ENCODE data around the gene SCNN1G.

DNA sequence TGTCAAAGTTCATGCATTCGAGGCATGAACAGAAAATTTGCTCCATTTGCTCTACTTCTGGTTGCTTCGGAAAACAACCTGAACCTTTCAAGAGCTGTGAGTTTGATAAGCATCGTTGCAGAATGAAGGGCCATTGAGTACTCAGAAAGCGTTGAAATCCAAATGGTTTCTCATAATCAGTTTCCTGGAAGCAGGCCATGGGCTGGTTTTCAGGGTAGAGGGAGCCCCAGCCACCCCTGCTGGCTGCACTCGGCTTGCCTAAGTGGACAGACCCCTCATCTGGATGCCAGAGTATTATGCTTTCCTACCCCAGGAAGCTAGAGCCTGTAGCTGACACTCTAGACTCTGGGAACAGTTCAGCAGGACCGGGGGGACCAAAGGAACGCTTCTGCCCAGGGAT lies 24.4 kb downstream of the SCNN1G start:
- TF ChIP-seq, protein P1, sequence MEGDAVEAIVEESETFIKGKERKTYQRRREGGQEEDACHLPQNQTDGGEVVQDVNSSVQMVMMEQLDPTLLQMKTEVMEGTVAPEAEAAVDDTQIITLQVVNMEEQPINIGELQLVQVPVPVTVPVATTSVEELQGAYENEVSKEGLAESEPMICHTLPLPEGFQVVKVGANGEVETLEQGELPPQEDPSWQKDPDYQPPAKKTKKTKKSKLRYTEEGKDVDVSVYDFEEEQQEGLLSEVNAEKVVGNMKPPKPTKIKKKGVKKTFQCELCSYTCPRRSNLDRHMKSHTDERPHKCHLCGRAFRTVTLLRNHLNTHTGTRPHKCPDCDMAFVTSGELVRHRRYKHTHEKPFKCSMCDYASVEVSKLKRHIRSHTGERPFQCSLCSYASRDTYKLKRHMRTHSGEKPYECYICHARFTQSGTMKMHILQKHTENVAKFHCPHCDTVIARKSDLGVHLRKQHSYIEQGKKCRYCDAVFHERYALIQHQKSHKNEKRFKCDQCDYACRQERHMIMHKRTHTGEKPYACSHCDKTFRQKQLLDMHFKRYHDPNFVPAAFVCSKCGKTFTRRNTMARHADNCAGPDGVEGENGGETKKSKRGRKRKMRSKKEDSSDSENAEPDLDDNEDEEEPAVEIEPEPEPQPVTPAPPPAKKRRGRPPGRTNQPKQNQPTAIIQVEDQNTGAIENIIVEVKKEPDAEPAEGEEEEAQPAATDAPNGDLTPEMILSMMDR (IDR thresholded peaks at IDR 0.05), result no peak
- TF ChIP-seq POLR2A (IDR thresholded peaks at IDR 0.05) (no peak), POLR2AphosphoS5 (IDR thresholded peaks at IDR 0.05) (no peak), EP300 (IDR thresholded peaks at IDR 0.05; ENCODE audit: low read depth) (no peak)

Data from transverse colon (tissue), 4 donors.